NCI-H1436 treated with DMSO at 0.1 percent for 48 hours (cell line): ENCODE data around the gene PRKAR1B.

Experiments
- DNase-seq: peaks from one replicate; lab custom pipeline; 2025; lab: John Stamatoyannopoulos, UW

Gene PRKAR1B

GRCh38 chr7:721619-722248, 5.3 kb downstream of the PRKAR1B start:
- no peak for DNase-seq

- no peak for DNase-seq
Observed at GRCh38 chr7:716636-717035, 10.4 kb downstream of the PRKAR1B start.

DNA sequence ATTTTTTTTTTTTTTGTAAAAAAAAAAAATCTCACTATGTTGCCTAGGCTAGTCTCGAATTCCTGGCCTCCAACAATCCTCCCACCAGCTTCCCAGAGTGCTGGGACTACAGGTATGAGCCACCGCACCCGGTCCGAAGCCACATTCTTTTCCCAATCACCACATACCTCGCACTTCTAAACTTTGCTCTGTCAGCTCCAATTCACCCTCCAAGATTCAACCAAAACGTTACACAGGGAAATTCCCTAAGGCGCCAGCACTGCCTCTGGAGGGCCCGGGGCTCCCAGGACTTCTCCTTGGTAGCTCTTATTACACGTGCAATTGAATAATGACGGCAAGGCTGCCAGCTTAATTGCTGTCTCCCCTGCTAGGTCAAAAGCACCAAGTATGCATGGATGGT, 10.9 kb downstream of the PRKAR1B start:
- no peak for DNase-seq

DNA sequence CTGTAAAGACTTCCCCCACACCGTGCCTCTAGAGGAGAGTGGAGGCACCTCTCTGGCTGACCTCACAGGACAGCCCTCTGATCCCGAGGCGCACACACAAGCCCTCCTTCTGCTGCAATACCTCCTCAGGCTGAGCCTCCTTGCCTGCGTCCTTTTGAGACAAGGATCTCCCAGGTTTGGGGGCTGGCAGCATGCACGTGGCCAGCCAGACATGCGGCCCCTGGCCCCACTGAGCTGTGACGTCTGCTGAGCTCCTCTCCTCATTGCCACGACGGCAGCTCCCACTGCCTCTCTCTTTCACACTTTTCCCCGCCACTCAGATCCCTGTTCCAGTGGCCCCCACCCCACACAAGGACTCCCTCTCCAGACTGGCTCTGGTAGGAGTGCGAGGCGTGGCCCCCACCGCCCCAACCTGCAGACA, 12.8 kb downstream of the PRKAR1B start:
- DNase-seq = no peak

GRCh38 chr7:713488-714230, 13.4 kb downstream of the PRKAR1B start:
- DNase-seq = no peak

GRCh38 chr7:713139-713457, 14.0 kb downstream of the PRKAR1B start:
- no peak for DNase-seq

GRCh38 chr7:712381-713138, 14.5 kb downstream of the PRKAR1B start:
- no peak for DNase-seq

GRCh38 chr7:711922-712380, 15.1 kb downstream of the PRKAR1B start:
- DNase-seq = no peak

DNA sequence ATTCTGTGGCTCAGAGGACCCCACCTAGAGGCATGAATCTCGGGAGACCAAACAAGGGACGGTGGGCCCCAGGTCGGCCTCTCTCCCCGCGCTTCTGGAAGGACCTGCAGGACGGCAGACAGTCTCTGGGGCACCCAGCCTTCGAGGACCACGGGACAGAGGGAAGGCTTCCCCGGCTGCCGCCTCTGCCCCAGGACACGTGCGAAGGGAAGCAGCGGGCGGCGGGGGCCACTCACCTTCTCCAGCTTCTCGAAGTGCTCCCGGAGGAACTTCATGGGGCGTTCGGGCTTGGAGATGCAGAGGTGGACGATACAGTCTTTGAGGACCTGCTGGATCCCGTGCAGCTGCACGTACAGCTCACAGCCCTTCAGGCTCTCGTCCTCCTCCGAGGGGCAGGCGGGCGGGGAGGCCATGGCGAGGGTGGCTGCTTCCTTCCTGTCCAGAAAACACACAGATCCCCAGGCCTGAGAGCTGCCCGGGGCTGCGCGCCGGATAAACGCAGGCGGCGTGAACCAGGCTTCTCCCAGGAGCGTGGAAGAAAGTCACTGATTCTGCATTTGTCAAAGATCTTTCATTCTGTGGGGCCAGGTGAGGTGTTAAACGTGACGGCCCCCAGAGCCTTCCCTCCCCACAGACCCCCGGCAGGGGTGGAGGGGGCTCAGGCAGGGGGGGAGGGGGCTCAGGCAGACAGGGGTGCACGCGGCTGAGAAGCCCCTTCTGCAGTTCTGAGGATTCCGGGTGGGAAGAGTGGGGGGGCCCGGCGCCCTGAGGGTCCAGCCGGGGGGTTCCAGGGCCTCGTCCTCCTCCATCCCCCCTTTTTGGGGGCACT, 15.8 kb downstream of the PRKAR1B start:
- DNase-seq = no peak

- DNase-seq = no peak
Observed at GRCh38 chr7:710161-710560, 16.9 kb downstream of the PRKAR1B start.

DNA sequence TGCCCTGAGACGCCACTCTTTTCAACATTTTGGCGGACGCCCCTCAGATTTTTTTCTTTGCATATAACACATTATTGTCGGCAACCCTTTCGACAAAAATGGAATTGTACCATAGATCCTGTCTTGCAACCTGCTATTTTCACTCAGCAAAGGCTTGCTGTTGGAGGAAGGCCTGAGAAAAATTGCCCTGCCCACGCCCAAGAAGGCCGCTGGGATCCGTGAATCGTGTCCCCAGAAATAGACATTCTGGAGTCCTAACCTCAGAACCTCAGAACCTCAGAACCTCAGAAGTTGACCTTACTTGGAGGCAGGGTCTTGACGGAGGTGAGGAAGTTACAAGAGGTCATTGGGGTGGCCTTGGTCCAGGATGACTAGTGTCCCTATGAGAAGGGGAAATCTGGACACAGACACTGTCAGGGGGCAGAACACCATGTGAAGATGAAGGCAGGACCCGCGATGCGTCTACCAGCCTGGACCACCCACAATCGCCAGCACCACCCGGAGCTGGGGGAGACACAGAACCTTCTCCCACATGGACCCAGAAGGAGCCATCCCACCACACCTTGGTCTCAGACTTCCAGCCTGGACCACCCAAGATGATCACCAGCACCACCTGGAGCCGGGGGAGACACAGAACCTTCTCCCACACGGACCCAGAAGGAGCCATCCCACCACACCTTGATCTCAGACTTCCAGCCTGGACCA, 19.6 kb downstream of the PRKAR1B start:
- DNase-seq = no peak

DNA sequence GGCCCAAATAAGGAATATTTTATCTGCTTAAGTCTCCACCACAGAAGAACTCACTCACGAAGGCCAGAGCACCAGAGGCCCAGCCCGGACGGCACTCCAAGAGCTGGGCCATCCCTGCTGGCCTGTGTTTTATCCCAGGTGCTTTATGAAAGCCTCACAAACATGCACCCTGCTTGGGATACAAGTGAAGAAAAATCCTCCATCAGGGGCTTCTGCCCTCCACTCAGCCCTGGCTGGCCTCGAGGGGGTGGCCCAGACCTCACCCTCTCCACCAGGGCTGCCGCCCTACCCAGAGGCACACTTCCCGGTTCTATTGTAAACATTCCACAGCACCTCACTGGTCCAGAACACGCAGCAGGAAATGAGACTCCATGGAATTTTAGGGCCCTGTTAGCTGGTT, 20.4 kb downstream of the PRKAR1B start:
- DNase-seq = no peak

- DNase-seq = no peak
Observed at GRCh38 chr7:703049-703448, 24.0 kb downstream of the PRKAR1B start.

DNA sequence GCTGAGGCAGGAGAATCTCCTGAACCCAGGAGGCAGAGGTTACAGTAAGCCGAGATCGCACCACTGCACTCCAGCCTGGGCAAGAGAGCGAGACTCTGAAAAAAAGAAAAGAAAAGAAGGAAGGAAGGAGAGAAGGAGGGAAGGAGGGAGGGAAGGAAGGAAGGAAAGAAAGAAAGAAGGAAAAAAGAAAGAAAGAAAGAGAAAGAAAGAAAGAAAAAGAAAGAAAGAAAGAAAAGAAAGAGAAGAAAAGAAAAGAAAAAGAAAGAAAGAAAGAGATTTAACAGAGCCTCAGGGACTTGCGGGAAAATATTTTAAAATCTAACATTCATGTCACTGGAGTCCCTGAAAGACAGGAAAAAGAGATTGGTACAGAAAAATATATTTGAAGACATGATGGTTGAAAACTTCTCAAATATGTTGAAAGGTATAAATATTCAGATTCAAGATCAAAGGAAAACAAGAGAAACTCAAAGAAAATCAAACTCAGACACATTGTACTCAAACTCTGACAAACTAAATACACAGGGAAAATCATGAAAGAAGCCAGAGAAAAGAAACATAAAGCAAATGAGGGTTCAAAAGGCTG, 25.9 kb downstream of the PRKAR1B start:
- DNase-seq = no peak

DNA sequence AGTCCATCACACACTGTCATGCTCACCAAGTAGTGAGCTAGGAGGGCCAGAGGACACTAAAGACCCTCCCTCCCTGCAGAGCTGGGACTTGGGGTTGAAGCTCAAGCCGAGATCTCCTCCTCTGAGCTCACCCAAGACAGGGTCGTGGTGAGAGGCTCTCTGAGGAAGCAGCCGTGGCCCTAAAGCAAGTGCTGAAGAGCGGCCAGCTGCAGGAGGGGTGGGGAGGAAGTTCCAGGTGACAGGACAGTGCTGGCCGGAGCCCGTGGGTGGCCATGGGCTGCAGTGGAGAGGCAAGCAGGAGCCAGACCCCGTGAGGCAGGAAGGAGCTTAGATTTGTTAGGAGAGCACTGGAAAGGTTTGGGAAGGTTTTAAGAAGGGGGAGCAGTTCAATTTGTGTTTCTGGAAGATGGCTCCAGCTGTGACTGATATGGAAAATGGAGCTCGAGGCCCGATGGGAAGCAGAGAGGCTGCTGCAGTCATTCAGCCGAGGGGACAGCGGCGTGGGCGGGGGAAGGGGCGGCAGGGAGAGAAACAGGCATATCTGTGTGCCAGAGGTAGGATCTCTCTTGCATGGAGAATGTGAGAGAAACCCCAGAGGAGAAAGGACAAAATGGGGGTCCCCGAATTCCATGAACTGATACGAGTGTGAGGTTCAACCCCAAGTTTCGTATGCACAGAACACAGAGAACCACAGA, 27.5 kb downstream of the PRKAR1B start:
- no peak for DNase-seq

DNA sequence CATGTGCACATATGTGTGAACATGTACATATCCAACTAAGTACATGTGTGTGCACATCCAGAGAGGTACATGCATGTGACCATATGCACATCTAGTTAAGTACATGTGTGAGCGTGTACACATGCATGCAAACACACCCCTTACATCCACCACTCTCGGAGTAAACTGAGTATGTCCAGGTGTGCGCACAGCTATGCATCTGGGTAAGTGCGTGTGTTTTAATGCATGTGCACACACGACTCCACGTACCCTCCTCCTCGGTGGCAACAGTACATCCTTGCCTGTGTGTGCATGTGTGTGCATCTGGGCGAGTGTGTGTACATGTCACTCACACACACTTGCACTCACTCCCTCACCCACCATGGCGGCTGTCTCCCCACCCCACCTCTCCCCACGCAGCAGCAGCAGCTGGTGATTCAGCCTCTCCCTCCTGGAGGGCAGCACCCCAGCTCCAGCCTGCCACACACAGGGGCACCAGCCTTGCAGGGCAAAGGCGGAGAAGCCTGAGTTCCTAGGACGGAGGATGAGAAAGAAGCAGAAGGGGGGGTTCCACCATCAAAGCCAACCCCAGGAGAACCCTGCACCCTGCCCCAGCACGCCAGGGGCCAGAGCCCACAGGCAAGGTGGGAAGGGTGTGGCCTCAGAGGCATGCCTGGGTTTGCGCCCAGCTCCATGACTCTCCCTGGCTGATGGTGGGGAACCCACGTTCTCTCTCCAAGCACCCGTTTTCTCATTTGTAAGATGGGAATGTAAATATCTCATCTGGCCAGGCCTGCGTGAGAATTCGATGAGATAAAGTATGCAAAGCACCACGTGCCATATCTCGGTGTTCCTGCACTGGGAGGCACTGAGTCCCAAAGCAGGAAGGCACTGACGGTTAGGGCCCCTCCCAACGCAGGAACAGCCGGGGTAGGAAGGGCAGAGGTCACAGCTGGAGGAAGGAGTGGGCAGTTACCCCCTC, 28.3 kb downstream of the PRKAR1B start:
- no peak for DNase-seq

GRCh38 chr7:696812-697551, 30.1 kb downstream of the PRKAR1B start:
- DNase-seq = no peak

DNA sequence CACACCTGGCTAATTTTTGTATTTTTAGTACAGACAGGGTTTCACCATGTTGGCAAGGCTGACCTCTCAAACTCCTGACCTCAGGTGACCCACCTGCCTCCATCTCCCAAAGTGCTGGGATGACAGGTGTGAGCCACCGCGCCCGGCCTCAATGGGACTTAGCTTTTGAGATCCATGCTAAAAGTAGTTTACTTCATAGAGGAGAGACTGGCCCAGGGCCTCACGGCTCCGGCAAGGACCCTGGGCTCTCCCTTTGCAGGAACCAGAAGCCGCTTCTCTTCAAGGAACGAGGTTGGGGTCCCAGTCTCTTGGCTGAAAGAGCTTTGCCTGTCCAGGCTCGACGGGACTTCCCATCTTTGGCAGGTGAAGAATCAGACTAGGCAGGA, 30.7 kb downstream of the PRKAR1B start:
- DNase-seq = no peak

GRCh38 chr7:693280-693679, 33.8 kb downstream of the PRKAR1B start:
- DNase-seq = no peak
